Measurements from ENCODE around the gene EPS8L1. TPM values are rescaled to one million over a fixed set of nuclear protein-coding genes. Genes with fewer than 3 reads are reported as not detected.

Gene EPS8L1
- total RNA-seq, 1 experiment from 2014 or later = 7.3 TPM

DNA sequence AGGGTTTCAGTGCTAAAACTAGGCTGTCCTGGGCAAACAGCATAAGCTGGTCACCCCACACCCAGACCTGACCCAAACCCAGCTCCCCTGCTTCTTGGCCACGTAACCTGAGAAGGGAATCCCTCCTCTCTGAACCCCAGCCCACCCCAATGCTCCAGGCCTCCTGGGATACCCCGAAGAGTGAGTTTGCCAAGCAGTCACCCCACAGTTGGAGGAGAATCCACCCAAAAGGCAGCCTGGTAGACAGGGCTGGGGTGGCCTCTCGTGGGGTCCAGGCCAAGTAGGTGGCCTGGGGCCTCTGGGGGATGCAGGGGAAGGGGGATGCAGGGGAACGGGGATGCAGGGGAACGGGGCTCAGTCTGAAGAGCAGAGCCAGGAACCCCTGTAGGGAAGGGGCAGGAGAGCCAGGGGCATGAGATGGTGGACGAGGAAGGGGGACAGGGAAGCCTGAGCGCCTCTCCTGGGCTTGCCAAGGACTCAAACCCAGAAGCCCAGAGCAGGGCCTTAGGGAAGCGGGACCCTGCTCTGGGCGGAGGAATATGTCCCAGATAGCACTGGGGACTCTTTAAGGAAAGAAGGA lies 39.0 kb downstream of the EPS8L1 start:
- no peak for DNase-seq (ENCODE audit: low read depth)

DNA sequence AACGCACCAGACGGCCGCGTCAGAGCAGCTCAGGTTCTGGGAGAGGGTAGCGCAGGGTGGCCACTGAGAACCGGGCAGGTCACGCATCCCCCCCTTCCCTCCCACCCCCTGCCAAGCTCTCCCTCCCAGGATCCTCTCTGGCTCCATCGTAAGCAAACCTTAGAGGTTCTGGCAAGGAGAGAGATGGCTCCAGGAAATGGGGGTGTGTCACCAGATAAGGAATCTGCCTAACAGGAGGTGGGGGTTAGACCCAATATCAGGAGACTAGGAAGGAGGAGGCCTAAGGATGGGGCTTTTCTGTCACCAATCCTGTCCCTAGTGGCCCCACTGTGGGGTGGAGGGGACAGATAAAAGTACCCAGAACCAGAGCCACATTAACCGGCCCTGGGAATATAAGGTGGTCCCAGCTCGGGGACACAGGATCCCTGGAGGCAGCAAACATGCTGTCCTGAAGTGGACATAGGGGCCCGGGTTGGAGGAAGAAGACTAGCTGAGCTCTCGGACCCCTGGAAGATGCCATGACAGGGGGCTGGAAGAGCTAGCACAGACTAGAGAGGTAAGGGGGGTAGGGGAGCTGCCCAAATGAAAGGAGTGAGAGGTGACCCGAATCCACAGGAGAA lies 39.9 kb downstream of the EPS8L1 start:
- no peak for DNase-seq (ENCODE audit: low read depth)

DNA sequence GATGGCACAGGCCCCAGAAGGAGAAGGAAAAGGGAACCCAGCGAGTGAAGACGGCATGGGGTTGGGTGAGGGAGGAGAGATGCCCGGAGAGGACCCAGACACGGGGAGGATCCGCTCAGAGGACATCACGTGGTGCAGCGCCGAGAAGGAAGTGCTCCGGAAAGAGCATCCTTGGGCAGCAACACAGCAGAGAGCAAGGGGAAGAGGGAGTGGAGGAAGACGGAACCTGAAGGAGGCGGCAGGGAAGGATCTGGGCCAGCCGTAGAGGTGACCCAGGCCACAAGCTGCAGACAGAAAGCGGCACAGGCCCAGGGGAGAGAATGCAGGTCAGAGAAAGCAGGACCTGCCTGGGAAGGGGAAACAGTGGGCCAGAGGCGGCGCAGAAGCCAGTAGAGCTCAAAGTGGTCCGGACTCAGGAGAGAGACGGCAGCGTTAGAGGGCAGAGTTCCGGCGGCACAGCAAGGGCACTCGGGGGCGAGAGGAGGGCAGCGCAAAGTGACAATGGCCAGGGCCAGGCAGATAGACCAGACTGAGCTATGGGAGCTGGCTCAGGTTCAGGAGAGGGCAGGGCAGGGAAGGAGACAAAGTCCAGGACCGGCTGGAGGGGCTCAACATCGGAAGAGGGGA lies 40.7 kb downstream of the EPS8L1 start:
- peak; percentile 56 for DNase-seq (ENCODE audit: low read depth)

DNA sequence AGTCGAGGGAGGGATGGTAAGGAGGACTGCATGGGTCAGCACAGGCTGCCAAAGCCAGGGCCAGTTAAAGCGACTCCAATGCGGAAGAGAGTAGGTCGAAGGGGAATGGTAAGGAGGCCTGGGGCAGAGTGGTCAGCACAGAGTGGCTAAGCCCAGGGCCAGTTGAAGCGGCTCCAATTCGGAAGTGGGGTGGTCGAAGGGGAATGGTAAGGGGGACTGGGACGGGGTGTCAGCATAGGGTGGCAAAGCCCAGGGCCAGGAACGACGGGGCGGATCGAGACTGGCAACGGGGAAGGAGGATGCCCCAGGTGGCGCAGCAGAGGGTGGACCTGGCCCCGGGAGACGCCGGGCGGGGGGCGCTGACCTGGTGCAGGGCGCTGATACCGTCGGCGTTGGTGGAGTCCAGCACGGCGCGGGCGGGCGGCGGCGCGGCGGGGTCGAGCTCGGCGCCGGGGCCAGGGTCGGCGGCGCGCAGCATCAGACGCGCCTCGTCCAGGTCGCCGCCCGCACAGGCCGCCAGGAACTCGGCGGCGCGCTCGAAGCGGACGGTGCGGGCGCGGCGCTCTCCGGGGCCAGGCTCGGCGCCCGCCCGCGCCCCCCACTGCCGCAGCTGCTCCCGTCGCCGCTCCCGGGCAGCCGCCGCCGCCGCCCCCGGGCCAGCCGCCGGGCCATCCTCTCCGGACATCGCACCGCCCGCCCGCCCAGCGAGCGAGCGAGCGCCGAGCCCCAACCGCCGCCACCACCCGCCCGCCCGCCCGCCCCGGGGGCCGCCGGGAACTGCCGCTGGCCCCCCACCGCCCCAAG lies 41.4 kb downstream of the EPS8L1 start, which contains the start of gene PPP1R12C:
Gene PPP1R12C, minus strand, starts transcription at position 779 of the 804 bp plus-strand sequence. Its CDS starts 94 bp downstream, at position 685.
- no peak for DNase-seq (ENCODE audit: low read depth)

DNA sequence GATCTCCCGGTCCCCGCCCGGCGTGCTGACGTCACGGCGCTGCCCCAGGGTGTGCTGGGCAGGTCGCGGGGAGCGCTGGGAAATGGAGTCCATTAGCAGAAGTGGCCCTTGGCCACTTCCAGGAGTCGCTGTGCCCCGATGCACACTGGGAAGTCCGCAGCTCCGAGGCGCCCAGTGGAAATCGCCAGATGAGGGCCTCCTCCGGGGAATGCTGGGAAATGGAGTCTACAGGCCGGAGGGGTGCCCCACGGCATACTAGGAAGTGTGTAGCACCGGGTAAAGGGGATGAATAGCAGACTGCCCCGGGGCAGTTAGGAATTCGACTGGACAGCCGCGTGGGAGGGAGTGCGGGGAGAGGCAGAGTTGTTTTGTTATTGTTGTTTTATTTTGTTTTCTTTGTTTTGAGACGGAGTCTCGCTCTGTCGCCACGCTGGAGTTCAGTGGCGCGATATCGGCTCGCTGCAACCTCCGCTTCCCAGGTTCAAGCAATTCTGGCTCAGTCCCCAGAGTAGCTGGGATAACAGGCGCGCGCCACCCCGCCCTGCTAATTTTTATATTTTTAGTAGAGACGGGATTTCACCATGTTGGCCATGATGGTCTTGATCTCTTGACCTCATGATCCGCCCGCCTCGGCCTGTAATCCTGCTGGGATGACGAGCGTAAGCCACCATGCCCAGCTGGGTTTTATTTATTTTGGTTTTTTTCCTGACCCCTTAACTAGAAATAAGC lies 42.2 kb downstream of the EPS8L1 start:
- DNase-seq (ENCODE audit: low read depth) = peak; percentile 99

DNA sequence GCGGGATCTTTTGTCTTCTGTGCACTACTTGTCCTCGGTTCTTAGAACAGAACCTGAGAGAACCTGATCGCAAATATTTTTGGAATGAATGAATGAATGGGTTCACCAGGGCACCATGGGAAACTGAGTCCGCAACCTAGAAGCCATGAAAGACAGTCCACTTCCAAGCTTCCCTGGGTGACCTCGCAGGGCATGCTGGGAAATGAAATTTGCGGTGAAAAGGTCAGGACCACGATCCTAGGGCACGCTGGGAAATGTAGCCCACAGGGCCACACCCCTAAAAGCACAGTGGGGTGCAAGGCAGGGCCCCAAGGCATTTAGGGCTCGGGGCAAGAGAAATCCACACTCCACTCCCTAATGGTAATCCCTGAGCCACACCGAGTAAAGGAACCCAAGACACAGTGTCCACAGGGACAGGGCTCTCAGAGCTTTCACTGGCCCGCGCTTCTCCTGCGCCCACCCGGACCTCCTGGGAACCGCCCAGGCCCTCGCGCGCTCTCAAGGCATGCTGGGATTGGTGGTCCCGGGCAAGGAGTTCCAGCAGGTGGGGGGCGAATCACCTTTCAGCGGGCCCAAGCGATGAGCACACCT lies 42.8 kb downstream of the EPS8L1 start:
- DNase-seq (ENCODE audit: low read depth) = no peak

DNA sequence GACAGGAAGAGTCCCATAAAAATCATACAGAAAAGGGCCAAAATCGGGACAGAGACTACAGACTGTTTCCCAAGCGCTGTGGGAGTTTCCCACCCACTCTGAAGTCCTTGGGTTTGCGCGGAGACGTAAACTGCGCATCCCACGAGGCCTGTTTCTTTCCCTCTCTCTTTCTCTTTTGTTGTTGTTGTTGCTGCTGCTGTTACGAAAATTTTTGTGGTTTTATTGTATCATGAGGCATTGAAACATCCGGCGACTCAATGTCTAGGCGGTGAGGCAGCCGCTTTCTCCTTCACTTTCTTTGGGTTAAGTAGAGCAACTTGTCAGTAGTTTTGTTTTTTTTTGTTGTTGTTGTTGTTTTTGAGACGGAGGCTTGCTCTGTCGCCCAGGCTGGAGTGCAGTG lies 43.4 kb downstream of the EPS8L1 start:
- no peak for DNase-seq (ENCODE audit: low read depth)

DNA sequence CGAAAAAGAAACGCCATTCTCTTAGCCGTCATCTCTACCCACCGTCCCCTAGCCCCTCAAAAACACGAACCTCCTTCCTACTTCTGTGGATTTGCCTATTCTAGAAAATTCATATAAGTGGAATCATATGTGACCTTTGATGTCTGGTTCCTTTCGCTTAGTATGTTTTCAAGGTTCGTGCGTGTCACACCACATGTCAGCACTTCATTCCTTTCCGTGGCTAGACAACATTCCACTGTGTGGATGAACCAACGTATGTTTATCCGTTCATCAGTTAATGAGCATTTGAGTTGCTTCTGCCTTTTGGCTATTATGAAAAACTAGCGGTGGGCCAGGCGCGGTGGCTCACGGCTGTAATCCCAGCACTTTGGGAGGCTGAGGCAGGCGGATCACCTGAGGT lies 55.8 kb downstream of the EPS8L1 start:
- DNase-seq (ENCODE audit: low read depth) = no peak

DNA sequence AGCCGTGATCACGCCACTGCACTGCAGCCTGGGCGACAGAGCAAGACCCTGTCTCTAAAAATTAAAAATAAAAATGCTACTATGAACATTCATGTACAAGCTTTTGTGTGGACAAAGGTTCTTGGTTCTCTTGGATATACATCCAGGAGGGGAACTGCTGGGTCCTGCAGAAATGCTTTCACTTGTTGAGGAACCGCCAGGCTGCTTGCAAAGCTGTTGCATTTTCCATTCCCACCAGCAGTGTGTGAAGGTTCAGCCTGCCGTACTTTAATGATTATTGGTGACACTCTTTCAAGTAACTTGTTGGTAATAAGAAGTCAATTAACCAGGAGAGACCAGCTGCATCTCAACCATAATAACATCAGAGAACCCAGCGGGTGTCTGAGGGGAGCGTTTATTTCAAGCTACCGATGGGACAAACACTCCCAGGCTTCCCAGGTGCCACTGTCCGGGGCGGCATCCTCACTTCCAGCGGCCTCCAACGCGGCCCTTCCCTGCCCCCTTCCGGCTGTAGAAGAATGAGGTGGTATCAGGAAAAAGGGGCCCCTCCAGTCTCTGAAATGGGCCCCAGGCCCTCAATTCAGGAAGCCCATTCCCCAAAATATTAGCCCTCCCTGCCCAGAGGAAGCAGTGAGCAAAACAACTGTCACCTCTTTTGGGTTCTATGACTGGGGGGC lies 56.9 kb downstream of the EPS8L1 start:
- no peak for DNase-seq (ENCODE audit: low read depth)

DNA sequence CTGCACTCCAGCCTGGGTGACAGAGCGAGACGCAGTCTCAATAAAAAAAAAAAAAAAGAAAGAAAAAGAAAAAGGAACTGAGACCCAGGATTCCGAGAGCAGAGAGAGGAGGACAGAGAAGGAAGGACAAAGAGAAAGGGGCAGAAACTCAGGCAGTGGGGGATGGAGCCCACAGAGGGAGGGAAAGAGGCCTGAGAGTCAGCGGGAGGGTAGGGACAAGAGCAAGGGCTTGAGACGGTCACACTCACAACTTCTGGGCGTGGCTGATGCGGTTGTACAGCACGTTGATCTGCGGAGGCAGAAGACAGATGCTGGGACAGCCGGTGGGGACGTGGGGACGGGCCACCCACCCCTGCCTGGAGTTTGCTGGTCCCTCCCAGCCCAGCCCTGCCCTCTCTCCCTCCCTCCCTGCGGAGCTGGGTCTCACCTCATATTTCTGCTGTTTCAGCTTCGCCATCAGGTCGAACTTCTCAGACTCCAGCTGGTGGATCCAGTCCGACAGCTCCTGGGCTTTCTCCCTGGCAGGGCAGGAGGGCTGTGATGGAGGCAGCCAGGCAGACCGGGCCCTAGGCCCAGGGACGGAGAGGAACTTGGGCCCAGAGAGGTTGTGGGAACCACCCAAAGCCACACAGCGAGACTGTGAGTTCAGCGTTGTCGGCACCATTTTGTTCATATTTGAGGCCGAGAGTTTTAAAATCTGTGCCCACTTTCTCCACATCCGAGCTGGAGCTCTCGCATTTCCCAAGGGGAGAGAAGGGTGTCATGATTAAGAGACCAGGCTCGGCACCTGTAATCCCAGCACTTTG lies 58.2 kb downstream of the EPS8L1 start:
- no peak for DNase-seq (ENCODE audit: low read depth)

DNA sequence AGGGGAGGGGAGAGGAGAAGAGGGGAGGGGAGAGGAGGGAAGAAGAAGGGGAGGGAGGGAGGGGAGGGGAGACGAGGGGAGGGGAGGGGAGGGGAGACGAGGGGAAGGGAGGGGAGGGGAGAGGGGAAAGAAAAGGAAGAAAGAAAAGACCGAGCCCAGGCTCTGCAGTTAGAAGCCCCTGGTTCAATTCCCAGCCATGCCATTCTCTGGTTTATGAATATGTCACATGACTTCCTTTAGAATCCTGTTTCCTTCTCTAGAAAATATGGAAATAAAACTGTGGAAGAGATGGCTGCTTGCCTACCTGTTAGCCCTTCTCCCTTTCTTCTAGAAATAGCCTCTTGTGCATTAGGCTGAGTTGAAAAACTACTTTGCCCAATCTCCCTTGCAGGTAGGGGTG lies 59.1 kb downstream of the EPS8L1 start:
- no peak for DNase-seq (ENCODE audit: low read depth)

DNA sequence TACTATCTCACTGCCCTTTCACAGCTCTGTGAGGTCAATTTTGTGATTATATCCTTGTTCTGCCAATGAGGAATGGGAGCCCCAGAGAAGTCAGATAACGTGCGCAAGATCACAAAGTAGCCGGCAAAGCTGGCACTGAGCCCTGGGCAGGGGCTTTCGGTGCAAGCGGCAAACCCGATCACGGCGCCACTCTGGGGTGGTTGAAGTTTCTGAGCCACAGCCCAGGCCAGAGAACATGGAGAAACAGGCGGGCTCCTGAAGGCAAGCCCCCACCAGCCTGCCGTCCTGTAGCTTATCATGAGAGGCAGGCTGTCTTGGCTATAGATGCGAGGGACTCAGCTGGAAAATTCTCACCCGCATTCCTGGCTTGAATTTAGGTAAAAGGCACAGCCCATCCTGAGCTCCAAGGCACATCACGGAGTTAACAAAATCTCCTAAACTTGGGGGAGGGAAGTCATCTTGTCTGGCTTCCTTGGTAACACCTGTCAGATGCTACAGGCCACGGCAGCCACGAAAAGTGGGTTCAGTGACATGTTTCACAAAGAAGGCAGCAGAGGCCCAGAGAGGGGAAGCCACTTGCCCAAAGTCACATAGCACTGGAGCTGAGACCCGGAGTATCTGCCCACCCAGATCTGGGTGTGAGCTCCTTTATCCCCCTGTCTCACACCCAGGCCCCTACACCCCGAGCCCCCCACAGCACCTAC lies 60.9 kb downstream of the EPS8L1 start:
- DNase-seq (ENCODE audit: low read depth) = no peak

Small RNA genes within 50 kb of the gene (small RNA-seq; reads per million reads assigned to genes)
- not detected for gene MIR7975

Other genes with a start within 250 kb of the EPS8L1 start
- gene KIR2DS4, start 243.2 kb upstream of the EPS8L1 start, total RNA-seq (2014; rRNA removed; shearing (Covaris generic)) = not detected in 2 replicates
- gene KIR3DL2, start 225.4 kb upstream of the EPS8L1 start, total RNA-seq (2014; rRNA removed; shearing (Covaris generic)) = not detected in 2 replicates
- not detected in 2 replicates for gene FCAR, start 201.6 kb upstream of the EPS8L1 start, total RNA-seq (2014; rRNA removed; shearing (Covaris generic))
- 0.43 TPM in 1 of 2 replicates, not detected in the other for gene NCR1, start 169.7 kb upstream of the EPS8L1 start, total RNA-seq (2014; rRNA removed; shearing (Covaris generic))
- gene NLRP7, start 128.3 kb upstream of the EPS8L1 start, total RNA-seq (2014; rRNA removed; shearing (Covaris generic)) = not detected in 2 replicates
- gene NLRP2, start 109.5 kb upstream of the EPS8L1 start, total RNA-seq (2014; rRNA removed; shearing (Covaris generic)) = not detected in 2 replicates
- 0.03 and 0.05 TPM in 2 replicates for gene GP6, start 37.6 kb upstream of the EPS8L1 start, total RNA-seq (2014; rRNA removed; shearing (Covaris generic))
- gene RDH13, start 12.7 kb upstream of the EPS8L1 start, total RNA-seq (2014; rRNA removed; shearing (Covaris generic)) = 15.6 and 18.6 TPM in 2 replicates
- 51.1 and 57.6 TPM in 2 replicates for gene PPP1R12C, start 41.8 kb downstream of the EPS8L1 start, total RNA-seq (2014; rRNA removed; shearing (Covaris generic))
- gene TNNT1, start 73.3 kb downstream of the EPS8L1 start, total RNA-seq (2014; rRNA removed; shearing (Covaris generic)) = 28.7 and 33.4 TPM in 2 replicates
- not detected in 2 replicates for gene TNNI3, start 81.9 kb downstream of the EPS8L1 start, total RNA-seq (2014; rRNA removed; shearing (Covaris generic))
- gene DNAAF3, start 90.7 kb downstream of the EPS8L1 start, total RNA-seq (2014; rRNA removed; shearing (Covaris generic)) = 2.0 and 2.2 TPM in 2 replicates
- gene SYT5, start 104.4 kb downstream of the EPS8L1 start, total RNA-seq (2014; rRNA removed; shearing (Covaris generic)) = not detected in 2 replicates
- gene PTPRH, start 133.6 kb downstream of the EPS8L1 start, total RNA-seq (2014; rRNA removed; shearing (Covaris generic)) = 0.39 TPM in 1 of 2 replicates, not detected in the other
- 1.7 and 1.8 TPM in 2 replicates for gene TMEM86B, start 152.9 kb downstream of the EPS8L1 start, total RNA-seq (2014; rRNA removed; shearing (Covaris generic))
- 64.6 and 82.5 TPM in 2 replicates for gene PPP6R1, start 183.1 kb downstream of the EPS8L1 start, total RNA-seq (2014; rRNA removed; shearing (Covaris generic))
- 77.4 and 77.8 TPM in 2 replicates for gene HSPBP1, start 204.2 kb downstream of the EPS8L1 start, total RNA-seq (2014; rRNA removed; shearing (Covaris generic))
- gene BRSK1, start 208.1 kb downstream of the EPS8L1 start, total RNA-seq (2014; rRNA removed; shearing (Covaris generic)) = 1.7 and 7.6 TPM in 2 replicates
- gene TMEM150B, start 249.5 kb downstream of the EPS8L1 start, total RNA-seq (2014; rRNA removed; shearing (Covaris generic)) = not detected in 2 replicates

All from HT1080 (cell line).